Caco-2 (cell line): ENCODE data around the gene PITX2. TPM values are rescaled to one million over a fixed set of nuclear protein-coding genes. Genes with fewer than 3 reads are reported as not detected.

Experiments used
- BruUV-seq: library from RNA; stranded (reverse); fragments of 400-500 nt; replicated peaks from 2 replicates; lab custom pipeline; 2021; lab: Mats Ljungman, UMichigan
- CTCF ChIA-PET: fragments of 300-600 bp; sonication (Branson Sonifier 250); formaldehyde crosslinking; loops from one replicate; lab custom pipeline; 2022; ENCODE audit warnings: antibody characterized with exemption; lab: Charles Lee
- POLR2A ChIA-PET: fragments of 300-600 bp; sonication (Branson Sonifier 250); formaldehyde crosslinking; loops from one replicate; lab custom pipeline; 2022; ENCODE audit warnings: antibody characterized with exemption; lab: Charles Lee
- DNase-seq, 2 experiments: peaks; one replicate each; pipeline versions ENCODE4 v3.0.0 to v3.0.0-alpha.2; 2020 to 2022
- H3K27me3 ChIP-seq: replicated peaks from 2 replicates; pipeline ENCODE4 v1.6.0; 2011; ENCODE audit warnings: low read length; ENCODE audit not compliant: control insufficient read depth, insufficient read depth
- H3K36me3 ChIP-seq: 2 replicates; pipeline ENCODE4 v1.5.1; 2011; ENCODE audit warnings: low read length; ENCODE audit not compliant: control insufficient read depth, insufficient read depth
- H3K4me1 ChIP-seq: fragments of 250-450 bp; sonication (Bioruptor Pico); 2 replicates; pipeline ENCODE4 v1.5.1; 2020; ENCODE audit warnings: mild to moderate bottlenecking
- H3K4me3 ChIP-seq: 2 replicates; pipeline ENCODE4 v1.5.1; 2011; ENCODE audit warnings: low read depth, mild to moderate bottlenecking, control low read depth, low read length
- H3K9me3 ChIP-seq: fragments of 250-450 bp; sonication (Bioruptor Pico); 2 replicates; pipeline ENCODE4 v1.5.1; 2020; ENCODE audit warnings: mild to moderate bottlenecking, moderate library complexity
- H3K27ac Mint-ChIP-seq: one replicate; pipeline ENCODE4 v1.8.0; 2022; ENCODE audit warnings: mixed read lengths; ENCODE audit not compliant: unreplicated experiment
- H3K27me3 Mint-ChIP-seq: one replicate; pipeline ENCODE4 v1.8.0; 2022; ENCODE audit warnings: mixed read lengths; ENCODE audit not compliant: insufficient read depth, unreplicated experiment
- H3K36me3 Mint-ChIP-seq: one replicate; pipeline ENCODE4 v1.8.0; 2022; ENCODE audit warnings: mild to moderate bottlenecking, mixed read lengths; ENCODE audit not compliant: insufficient read depth, unreplicated experiment
- H3K4me1 Mint-ChIP-seq: one replicate; pipeline ENCODE4 v1.8.0; 2022; ENCODE audit warnings: low read depth, mixed read lengths; ENCODE audit not compliant: unreplicated experiment
- H3K4me3 Mint-ChIP-seq: one replicate; pipeline ENCODE4 v1.8.0; 2022; ENCODE audit warnings: mild to moderate bottlenecking, moderate library complexity, mixed read lengths; ENCODE audit not compliant: unreplicated experiment
- H3K9me3 Mint-ChIP-seq: one replicate; pipeline ENCODE4 v1.8.0; 2022; ENCODE audit warnings: mixed read lengths; ENCODE audit not compliant: unreplicated experiment
- intact Hi-C: fragments of 100-400 bp; cut with micrococcal nuclease; formaldehyde crosslinking; loops from one replicate; pipeline ENCODE4 v1.10.0; 2022; ENCODE audit not compliant: unreplicated experiment
- total RNA-seq: library from RNA; stranded (reverse); gene quantifications from 2 replicates; pipeline ENCODE4 v1.2.3, GENCODE V29; 2022
- TF ChIP-seq, protein P1 (sequence below), 2 experiments: fragments of 200-600 bp in 1 of 2; IDR thresholded peaks; 1 replicate in 1 of 2; 2 replicates in 1 of 2; pipeline versions ENCODE4 v1.5.1 to v1.8.0; 2011 to 2022; ENCODE audit warnings: antibody characterized with exemption in 1 of 2, control low read depth in 1 of 2, inconsistent platforms in 1 of 2, low read depth in 1 of 2, low read length in 1 of 2, mild to moderate bottlenecking in 1 of 2, moderate library complexity in 1 of 2; ENCODE audit not compliant: insufficient read depth in 1 of 2, severe bottlenecking in 1 of 2, unreplicated experiment in 1 of 2

Gene PITX2
- total RNA-seq, 1 experiment from 2014 or later = 82.8 TPM

DNA sequence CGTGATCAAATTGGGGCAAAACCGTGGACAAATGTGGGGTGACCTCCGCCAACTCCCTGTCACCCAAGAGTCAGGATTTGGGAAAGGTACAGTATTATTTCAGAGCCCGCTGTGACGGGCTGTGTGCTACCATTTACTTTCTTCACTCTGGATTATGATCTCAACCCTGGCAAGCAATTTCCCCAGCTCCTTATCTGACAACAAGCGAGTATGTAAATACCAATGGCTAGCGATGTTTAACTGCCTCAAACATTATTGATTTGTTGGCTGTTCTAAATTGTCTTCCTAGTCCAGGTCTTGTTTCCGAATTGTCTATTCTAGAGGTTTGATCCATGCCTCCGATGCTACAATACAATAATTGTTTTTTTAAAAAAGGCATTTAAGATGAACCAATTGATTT, 17.7 kb upstream of the PITX2 start:
- POLR2A ChIA-PET = no interaction called here
- Histone ChIP-seq H3K27me3 (no peaks in the 10 kb centered on the region), H3K4me3 (no peak overlapping the region), H3K4me1 (peaks cover 33% of the 10 kb centered on the region), H3K36me3 (no peaks in the 10 kb centered on the region), H3K9me3 (no peaks in the 10 kb centered on the region)
- H3K9me3 Mint-ChIP-seq = no peaks in the 10 kb centered on the region
- peaks cover 20% of the 10 kb centered on the region for H3K36me3 Mint-ChIP-seq
- DNase-seq = no peak
- H3K27me3 Mint-ChIP-seq = no peaks in the 10 kb centered on the region
- H3K4me3 Mint-ChIP-seq = no peak overlapping the region
- H3K4me1 Mint-ChIP-seq = peaks cover 34% of the 10 kb centered on the region
- CTCF ChIA-PET = no interaction called here
- TF ChIP-seq, protein P1, sequence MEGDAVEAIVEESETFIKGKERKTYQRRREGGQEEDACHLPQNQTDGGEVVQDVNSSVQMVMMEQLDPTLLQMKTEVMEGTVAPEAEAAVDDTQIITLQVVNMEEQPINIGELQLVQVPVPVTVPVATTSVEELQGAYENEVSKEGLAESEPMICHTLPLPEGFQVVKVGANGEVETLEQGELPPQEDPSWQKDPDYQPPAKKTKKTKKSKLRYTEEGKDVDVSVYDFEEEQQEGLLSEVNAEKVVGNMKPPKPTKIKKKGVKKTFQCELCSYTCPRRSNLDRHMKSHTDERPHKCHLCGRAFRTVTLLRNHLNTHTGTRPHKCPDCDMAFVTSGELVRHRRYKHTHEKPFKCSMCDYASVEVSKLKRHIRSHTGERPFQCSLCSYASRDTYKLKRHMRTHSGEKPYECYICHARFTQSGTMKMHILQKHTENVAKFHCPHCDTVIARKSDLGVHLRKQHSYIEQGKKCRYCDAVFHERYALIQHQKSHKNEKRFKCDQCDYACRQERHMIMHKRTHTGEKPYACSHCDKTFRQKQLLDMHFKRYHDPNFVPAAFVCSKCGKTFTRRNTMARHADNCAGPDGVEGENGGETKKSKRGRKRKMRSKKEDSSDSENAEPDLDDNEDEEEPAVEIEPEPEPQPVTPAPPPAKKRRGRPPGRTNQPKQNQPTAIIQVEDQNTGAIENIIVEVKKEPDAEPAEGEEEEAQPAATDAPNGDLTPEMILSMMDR (IDR thresholded peaks at IDR 0.05; ENCODE audit: insufficient read depth in 1 of 2, low read depth in 1 of 2, low read length in 1 of 2, severe bottlenecking in 1 of 2, unreplicated experiment in 1 of 2) = no peak
- no peak overlapping the region for H3K27ac Mint-ChIP-seq
- intact Hi-C loops = no loop called here
- no TSS peak for BruUV-seq

DNA sequence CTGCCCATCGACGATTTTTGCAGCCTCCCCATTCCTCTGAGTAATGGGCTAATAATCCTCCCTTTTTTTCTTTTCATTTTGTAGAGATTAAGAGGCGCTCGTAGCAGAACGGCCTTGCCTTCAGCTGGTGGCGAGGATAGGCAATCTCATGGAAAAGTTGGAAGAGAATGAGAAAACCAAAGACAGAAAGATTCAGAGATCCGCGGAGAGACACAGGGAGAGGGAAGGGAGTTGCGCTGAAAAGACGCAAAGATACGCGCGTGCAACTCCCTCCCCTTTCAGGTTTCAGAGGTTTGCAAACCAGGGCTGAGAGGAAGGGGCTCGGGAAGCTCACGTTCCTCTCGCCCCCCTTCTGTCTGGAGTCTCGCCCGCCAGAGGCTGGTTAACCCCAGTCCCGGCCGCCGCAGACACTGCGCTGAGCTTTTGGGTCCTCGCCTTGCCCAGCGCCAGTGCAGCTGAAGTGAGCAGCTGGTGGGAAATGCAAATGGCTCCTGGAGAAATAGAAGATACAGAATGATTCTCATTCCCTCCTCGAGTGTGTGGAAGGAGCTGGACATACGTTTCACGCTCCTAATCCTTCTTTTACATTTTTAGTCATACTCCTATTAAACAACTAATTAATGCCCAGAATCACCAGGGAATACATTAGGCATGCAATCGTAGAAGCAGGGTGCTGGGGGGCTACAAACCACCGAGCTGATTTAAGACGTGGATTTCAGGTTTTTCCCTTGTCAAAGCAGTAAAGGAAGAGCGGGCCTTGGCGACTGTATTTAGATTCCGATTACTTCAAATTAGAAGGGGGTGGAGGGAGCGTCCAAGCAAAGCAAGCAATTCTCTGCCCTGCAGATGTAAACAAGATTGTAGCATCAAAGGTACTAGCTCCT, 16.6 kb upstream of the PITX2 start:
- no TSS peak for BruUV-seq
- H3K36me3 Mint-ChIP-seq = peaks cover 28% of the 10 kb centered on the region
- H3K4me3 Mint-ChIP-seq = no peak overlapping the region
- Histone ChIP-seq H3K9me3 (no peaks in the 10 kb centered on the region), H3K27me3 (no peaks in the 10 kb centered on the region), H3K4me3 (no peak overlapping the region), H3K4me1 (peaks cover 22% of the 10 kb centered on the region), H3K36me3 (no peaks in the 10 kb centered on the region)
- intact Hi-C loops = loop anchor here (5.0 kb wide), 1 partner anchor 333 kb away; no protein-coding TSS in a partner anchor
- no peaks in the 10 kb centered on the region for H3K9me3 Mint-ChIP-seq
- H3K27ac Mint-ChIP-seq = no peak overlapping the region
- no peaks in the 10 kb centered on the region for H3K27me3 Mint-ChIP-seq
- H3K4me1 Mint-ChIP-seq = peaks cover 28% of the 10 kb centered on the region
- POLR2A ChIA-PET = interaction anchor here (0.6 kb wide), 1 partner anchor 319 kb away, joined by 4 read pairs; no protein-coding TSS in a partner anchor
- TF ChIP-seq, protein P1 (IDR thresholded peaks at IDR 0.05; ENCODE audit: insufficient read depth in 1 of 2, low read depth in 1 of 2, low read length in 1 of 2, severe bottlenecking in 1 of 2, unreplicated experiment in 1 of 2) = no peak
- DNase-seq = no peak
- CTCF ChIA-PET = no interaction called here

- H3K27ac Mint-ChIP-seq = no peak overlapping the region
- TF ChIP-seq, protein P1 (IDR thresholded peaks at IDR 0.05; ENCODE audit: insufficient read depth in 1 of 2, low read depth in 1 of 2, low read length in 1 of 2, severe bottlenecking in 1 of 2, unreplicated experiment in 1 of 2) = no peak
- BruUV-seq = TSS peak; percentile 40
- no peaks in the 10 kb centered on the region for H3K27me3 ChIP-seq
- no peaks in the 10 kb centered on the region for H3K9me3 ChIP-seq
- intact Hi-C loops = loop anchor here (5.0 kb wide), 1 partner anchor 334 kb away; no protein-coding TSS in a partner anchor
- no peaks in the 10 kb centered on the region for H3K27me3 Mint-ChIP-seq
- peaks cover 10% of the 10 kb centered on the region for H3K4me1 ChIP-seq
- H3K36me3 Mint-ChIP-seq = peaks cover 33% of the 10 kb centered on the region
- peak overlapping the region; percentile 88 for H3K4me3 Mint-ChIP-seq
- ChIA-PET POLR2A (no interaction called here), CTCF (no interaction called here)
- no peaks in the 10 kb centered on the region for H3K9me3 Mint-ChIP-seq
- H3K4me1 Mint-ChIP-seq = peaks cover 24% of the 10 kb centered on the region
- no peak overlapping the region for H3K4me3 ChIP-seq
- peaks cover 2% of the 10 kb centered on the region; the same call in 1 of the 2 replicates for H3K36me3 ChIP-seq
- no peak for DNase-seq
These were observed 15.3 kb upstream of the PITX2 start for GRCh38 chr4:110638089-110638746.
